Measurements from ENCODE around the gene ABTB1. TPM values are rescaled to one million over a fixed set of nuclear protein-coding genes. Genes with fewer than 3 reads are reported as not detected.
"Not testable (repeated sequence)": the region's sequence is repeated elsewhere in the genome, so short reads cannot be mapped to it uniquely, and the experiment has no call there.

The ABTB1 gene
- total and polyA plus RNA-seq, 9 of the 15 experiments (the other 6 are each of a cell fraction or from before 2014, with no cell fraction given) = 0.04 to 2.3 (median 0.55) TPM; not detected in 1

DNA sequence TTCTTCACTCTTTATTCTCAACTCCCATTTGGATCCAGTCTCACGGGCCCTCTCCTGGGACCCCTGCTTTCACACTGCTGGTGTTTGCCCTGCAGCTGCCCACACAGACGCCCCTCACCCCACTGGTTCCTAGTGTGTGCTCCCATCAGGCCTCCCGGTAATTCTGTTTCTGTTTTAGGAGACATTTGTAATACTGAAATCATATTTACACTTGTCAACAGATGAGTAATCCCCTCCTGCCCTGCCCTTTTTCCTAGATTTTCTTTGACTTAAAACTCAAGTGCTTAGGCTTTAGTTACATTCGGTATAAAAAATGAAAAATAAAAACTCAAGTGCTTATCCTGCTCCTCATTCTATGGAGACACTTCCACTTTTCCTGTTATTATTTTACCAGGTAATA lies 18.4 kb upstream of the ABTB1 start:
- POLR2A ChIA-PET = no interaction called here
- WGBS (ENCODE audit: insufficient coverage, low coverage, missing lambda C conversion rate) = 89% methylated on average over 4 of the region's 4 CpGs
- FAIRE-seq = no peak

DNA sequence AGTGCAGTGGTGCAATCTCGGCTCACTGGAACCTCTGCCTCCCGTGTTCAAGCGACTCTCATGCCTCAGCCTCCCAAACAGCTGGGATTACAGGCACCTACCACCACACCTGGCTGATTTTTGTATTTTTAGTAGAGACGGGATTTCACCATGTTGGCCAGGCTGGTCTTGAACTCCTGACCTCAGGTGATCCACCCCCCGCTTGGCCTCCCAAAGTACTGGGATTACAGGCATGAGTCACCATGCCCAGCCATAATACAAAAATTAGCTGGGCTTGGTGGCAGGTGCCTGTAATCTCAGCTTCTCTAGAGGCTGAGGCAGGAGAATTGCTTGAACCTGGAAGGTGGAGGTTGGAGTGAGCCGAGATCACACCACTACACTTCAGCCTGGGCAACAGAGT lies 17.8 kb upstream of the ABTB1 start:
- H3K27ac ChIP-seq (ENCODE audit: extremely low read depth, low read depth, low read length); H2AFZ ChIP-seq (ENCODE audit: low read depth, low read length); H3K27me3 ChIP-seq (ENCODE audit: control insufficient read depth in 2 of 2, insufficient read depth in 2 of 2, low read length in 2 of 2); H3K9me3 ChIP-seq (replicated peaks; ENCODE audit: control insufficient read depth, insufficient read depth, low read depth, low read length); in situ Hi-C loops (cut with MboI); FAIRE-seq; CTCF ChIA-PET (ENCODE audit: low intra/inter-chr PET ratio); ATAC-seq; H3K4me1 ChIP-seq (replicated peaks in 1 of 2; ENCODE audit: control insufficient read depth in 2 of 2, insufficient read depth in 2 of 2, low read length in 2 of 2); POLR2A ChIA-PET; H3K9me1 ChIP-seq (ENCODE audit: control insufficient read depth, insufficient read depth, low read length); H3K4me3 ChIP-seq; BruUV-seq (replicated peaks); H4K20me1 ChIP-seq (replicated peaks; ENCODE audit: control insufficient read depth, insufficient read depth, low read length); H3K9ac ChIP-seq (ENCODE audit: insufficient read depth in 1 of 2, low read depth in 2 of 2, low read length in 2 of 2); H3K4me2 ChIP-seq (ENCODE audit: insufficient read depth, low read length); H3K79me2 ChIP-seq (ENCODE audit: control insufficient read depth, insufficient read depth, low read length); DNase-seq (ENCODE audit: extremely low read depth in 1 of 4, low spot score in 3 of 4): not testable (repeated sequence)
- WGBS (ENCODE audit: insufficient coverage, low coverage, missing lambda C conversion rate) = 96% methylated on average over 5 of the region's 6 CpGs
- peaks cover 14% of the 10 kb centered on the region; the same call in 1 of the 3 replicates for H3K36me3 ChIP-seq (ENCODE audit: control insufficient read depth, insufficient read depth, low read length)
- intact Hi-C loops (cut with micrococcal nuclease) = loop anchor here (10.0 kb wide), 2 partner anchors 180 to 480 kb away; no protein-coding TSS in a partner anchor

More for the DNA sequence above, 18.4 kb upstream of the ABTB1 start:
- Histone ChIP-seq H3K79me2 (ENCODE audit: control insufficient read depth, insufficient read depth, low read length) (no peaks in the 10 kb centered on the region), H3K27ac (ENCODE audit: extremely low read depth, low read depth, low read length) (no peak overlapping the region), H3K27me3 (ENCODE audit: control insufficient read depth in 2 of 2, insufficient read depth in 2 of 2, low read length in 2 of 2) (no peaks in the 10 kb centered on the region), H3K36me3 (ENCODE audit: control insufficient read depth, insufficient read depth, low read length) (peaks cover 11% of the 10 kb centered on the region; the same call in 1 of the 3 replicates), H3K9me3 (replicated peaks; ENCODE audit: control insufficient read depth, insufficient read depth, low read depth, low read length) (no peaks in the 10 kb centered on the region), H3K9ac (ENCODE audit: insufficient read depth in 1 of 2, low read depth in 2 of 2, low read length in 2 of 2) (no peak overlapping the region), H2AFZ (ENCODE audit: low read depth, low read length) (no peak overlapping the region), H3K4me2 (ENCODE audit: insufficient read depth, low read length) (no peak overlapping the region), H3K9me1 (ENCODE audit: control insufficient read depth, insufficient read depth, low read length) (no peaks in the 10 kb centered on the region), H3K4me3 (no peak overlapping the region), H4K20me1 (replicated peaks; ENCODE audit: control insufficient read depth, insufficient read depth, low read length) (no peaks in the 10 kb centered on the region), H3K4me1 (replicated peaks in 1 of 2; ENCODE audit: control insufficient read depth in 2 of 2, insufficient read depth in 2 of 2, low read length in 2 of 2) (no peaks in the 10 kb centered on the region)
- in situ Hi-C loops (cut with MboI) (no loop called here), intact Hi-C loops (cut with micrococcal nuclease) (loop anchor here (10.0 kb wide), 2 partner anchors 180 to 480 kb away; no protein-coding TSS in a partner anchor)
- CTCF ChIA-PET (ENCODE audit: low intra/inter-chr PET ratio) = no interaction called here
- DNase-seq (ENCODE audit: extremely low read depth in 1 of 4, low spot score in 3 of 4) (no peak), ATAC-seq (no peak)
- TF ChIP-seq, protein P1, sequence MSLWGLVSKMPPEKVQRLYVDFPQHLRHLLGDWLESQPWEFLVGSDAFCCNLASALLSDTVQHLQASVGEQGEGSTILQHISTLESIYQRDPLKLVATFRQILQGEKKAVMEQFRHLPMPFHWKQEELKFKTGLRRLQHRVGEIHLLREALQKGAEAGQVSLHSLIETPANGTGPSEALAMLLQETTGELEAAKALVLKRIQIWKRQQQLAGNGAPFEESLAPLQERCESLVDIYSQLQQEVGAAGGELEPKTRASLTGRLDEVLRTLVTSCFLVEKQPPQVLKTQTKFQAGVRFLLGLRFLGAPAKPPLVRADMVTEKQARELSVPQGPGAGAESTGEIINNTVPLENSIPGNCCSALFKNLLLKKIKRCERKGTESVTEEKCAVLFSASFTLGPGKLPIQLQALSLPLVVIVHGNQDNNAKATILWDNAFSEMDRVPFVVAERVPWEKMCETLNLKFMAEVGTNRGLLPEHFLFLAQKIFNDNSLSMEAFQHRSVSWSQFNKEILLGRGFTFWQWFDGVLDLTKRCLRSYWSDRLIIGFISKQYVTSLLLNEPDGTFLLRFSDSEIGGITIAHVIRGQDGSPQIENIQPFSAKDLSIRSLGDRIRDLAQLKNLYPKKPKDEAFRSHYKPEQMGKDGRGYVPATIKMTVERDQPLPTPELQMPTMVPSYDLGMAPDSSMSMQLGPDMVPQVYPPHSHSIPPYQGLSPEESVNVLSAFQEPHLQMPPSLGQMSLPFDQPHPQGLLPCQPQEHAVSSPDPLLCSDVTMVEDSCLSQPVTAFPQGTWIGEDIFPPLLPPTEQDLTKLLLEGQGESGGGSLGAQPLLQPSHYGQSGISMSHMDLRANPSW (CRISPR knock-in tag; IDR thresholded peaks at IDR 0.05) = no peak
- TF ChIP-seq, protein P2, sequence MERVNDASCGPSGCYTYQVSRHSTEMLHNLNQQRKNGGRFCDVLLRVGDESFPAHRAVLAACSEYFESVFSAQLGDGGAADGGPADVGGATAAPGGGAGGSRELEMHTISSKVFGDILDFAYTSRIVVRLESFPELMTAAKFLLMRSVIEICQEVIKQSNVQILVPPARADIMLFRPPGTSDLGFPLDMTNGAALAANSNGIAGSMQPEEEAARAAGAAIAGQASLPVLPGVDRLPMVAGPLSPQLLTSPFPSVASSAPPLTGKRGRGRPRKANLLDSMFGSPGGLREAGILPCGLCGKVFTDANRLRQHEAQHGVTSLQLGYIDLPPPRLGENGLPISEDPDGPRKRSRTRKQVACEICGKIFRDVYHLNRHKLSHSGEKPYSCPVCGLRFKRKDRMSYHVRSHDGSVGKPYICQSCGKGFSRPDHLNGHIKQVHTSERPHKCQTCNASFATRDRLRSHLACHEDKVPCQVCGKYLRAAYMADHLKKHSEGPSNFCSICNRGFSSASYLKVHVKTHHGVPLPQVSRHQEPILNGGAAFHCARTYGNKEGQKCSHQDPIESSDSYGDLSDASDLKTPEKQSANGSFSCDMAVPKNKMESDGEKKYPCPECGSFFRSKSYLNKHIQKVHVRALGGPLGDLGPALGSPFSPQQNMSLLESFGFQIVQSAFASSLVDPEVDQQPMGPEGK (CRISPR knock-in tag; IDR thresholded peaks at IDR 0.05; ENCODE audit: borderline replicate concordance) = no peak
- TF ChIP-seq RCOR1 (IDR thresholded peaks at IDR 0.05; ENCODE audit: borderline replicate concordance in 1 of 2, low read depth in 2 of 2, low read length in 2 of 2) (no peak), XRCC3 (IDR thresholded peaks at IDR 0.05) (no peak), RBM14 (IDR thresholded peaks at IDR 0.05; ENCODE audit: borderline replicate concordance, insufficient read depth, low read depth, low read length) (no peak)
- no TSS peak for BruUV-seq (replicated peaks)

Data from K562 (cell line).